ENCODE measurements around the gene FHIT.

FHIT gene

DNA sequence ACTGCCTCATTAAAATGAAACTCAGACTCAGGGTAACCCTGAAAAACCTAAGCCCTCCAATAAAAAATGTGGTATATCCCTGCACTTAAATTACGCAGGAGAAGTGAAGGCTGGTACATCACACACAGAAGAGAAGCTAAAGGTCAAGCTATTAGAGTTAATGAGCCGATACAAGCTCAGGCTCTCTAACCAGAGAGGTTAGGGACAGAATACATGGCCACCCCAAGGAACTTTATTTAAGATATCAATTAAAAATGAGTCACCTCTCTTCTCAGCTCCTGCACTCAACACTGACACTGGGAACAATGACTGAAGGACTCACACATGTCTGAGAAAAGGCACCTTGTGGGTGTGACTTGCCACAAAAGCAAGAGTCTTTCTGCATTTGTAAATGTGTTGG is 1400.8 kb downstream of the FHIT start:
- in situ Hi-C loops (cut with HindIII; ENCODE audit: low pct_ligation_motif_present, low sequenced_read_pairs): no loop called here
- Histone ChIP-seq H3K36me3 (replicated peaks) (no peaks in the 10 kb centered on the region), H3K4me3 (ENCODE audit: low read depth, low read length) (no peak overlapping the region), H3K27me3 (replicated peaks) (no peaks in the 10 kb centered on the region), H3K27ac (no peak overlapping the region)
- no peak for DNase-seq
- TF ChIP-seq, protein P1, sequence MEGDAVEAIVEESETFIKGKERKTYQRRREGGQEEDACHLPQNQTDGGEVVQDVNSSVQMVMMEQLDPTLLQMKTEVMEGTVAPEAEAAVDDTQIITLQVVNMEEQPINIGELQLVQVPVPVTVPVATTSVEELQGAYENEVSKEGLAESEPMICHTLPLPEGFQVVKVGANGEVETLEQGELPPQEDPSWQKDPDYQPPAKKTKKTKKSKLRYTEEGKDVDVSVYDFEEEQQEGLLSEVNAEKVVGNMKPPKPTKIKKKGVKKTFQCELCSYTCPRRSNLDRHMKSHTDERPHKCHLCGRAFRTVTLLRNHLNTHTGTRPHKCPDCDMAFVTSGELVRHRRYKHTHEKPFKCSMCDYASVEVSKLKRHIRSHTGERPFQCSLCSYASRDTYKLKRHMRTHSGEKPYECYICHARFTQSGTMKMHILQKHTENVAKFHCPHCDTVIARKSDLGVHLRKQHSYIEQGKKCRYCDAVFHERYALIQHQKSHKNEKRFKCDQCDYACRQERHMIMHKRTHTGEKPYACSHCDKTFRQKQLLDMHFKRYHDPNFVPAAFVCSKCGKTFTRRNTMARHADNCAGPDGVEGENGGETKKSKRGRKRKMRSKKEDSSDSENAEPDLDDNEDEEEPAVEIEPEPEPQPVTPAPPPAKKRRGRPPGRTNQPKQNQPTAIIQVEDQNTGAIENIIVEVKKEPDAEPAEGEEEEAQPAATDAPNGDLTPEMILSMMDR (IDR thresholded peaks at IDR 0.05; ENCODE audit: low read depth, low read length, missing control alignments): no peak

DNA sequence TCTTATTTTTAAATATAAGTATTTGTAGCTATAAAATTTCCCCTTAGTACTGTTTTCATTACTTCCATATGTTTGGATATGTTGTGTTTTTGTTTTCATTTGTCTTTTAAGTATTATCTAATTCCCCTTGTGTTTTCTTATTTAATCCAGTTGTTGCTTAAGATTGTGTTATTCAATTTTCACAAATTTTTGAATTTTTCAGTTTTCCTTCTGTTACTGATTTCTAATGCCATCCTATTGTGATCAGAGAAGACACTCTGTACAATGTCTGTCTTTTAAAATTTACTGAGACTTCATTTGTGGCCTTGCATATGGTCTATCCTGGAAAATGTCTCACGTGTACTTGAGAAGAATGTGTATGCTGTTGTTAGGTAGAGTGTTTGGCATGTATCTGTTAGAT is 1405.9 kb downstream of the FHIT start:
- no peak for DNase-seq
- Histone ChIP-seq H3K4me3 (ENCODE audit: low read depth, low read length) (no peak overlapping the region), H3K27me3 (replicated peaks) (no peaks in the 10 kb centered on the region), H3K36me3 (replicated peaks) (no peaks in the 10 kb centered on the region), H3K27ac (no peak overlapping the region)
- in situ Hi-C loops (cut with HindIII; ENCODE audit: low pct_ligation_motif_present, low sequenced_read_pairs): no loop called here
- TF ChIP-seq, protein P1 (IDR thresholded peaks at IDR 0.05; ENCODE audit: low read depth, low read length, missing control alignments): no peak

DNA sequence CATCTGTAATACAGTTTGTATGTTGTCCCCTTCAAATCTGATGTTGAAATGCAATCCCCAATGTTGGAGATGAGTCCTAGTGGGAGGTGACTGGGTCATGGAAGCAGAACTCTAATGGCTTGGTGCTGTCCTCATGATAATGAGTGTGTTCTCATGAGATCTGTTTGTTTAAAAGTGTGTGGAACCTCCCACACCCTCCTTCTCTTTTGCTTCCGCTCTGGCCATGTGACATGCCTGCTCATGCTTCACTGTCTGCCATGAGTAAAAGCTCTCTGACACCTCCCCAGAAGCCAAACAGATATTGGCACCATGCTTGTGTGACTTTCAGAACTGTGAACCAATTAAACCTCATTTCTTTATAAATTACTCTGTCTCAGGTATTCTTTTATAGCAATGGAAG is 1407.4 kb downstream of the FHIT start:
- Histone ChIP-seq H3K27ac (no peak overlapping the region), H3K4me3 (ENCODE audit: low read depth, low read length) (no peak overlapping the region), H3K27me3 (replicated peaks) (no peaks in the 10 kb centered on the region), H3K36me3 (replicated peaks) (no peaks in the 10 kb centered on the region)
- no peak for DNase-seq
- in situ Hi-C loops (cut with HindIII; ENCODE audit: low pct_ligation_motif_present, low sequenced_read_pairs): no loop called here
- TF ChIP-seq, protein P1 (IDR thresholded peaks at IDR 0.05; ENCODE audit: low read depth, low read length, missing control alignments): no peak

DNA sequence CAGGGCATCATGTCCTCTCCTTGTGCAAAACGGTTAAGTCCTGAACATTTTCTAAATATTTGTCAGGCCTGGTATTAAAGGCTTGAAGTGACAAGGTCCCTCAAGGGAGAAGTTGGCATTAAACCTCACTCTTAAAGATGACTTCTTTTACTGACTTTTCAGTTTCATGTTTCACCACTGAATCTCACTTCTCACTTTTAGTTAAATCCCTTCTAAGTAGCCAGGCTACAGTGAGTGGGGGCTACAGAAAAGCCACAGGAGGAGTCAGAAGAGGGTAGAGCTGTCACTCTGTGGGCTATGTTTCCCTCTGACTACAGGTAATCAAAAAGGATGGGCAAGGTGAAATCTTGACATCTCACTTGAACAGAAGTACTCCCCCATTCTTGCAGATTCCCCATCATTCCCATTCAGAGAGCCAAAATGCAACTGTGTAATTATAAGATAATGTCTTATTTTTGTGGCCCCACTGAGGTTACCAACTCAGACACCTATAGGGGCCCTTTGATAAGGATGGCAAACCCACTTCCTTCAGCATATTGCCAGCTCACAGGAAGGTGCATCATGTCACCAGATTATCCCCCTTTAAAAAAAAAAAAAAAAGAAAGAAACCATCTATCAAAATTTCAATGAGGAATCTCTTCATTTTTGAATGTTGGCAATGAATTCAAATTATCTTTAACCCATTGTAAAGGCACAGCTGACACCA is 1411.3 kb downstream of the FHIT start:
- no peak overlapping the region for H3K4me3 ChIP-seq (ENCODE audit: low read depth, low read length)
- TF ChIP-seq, protein P1 (IDR thresholded peaks at IDR 0.05; ENCODE audit: low read depth, low read length, missing control alignments): no peak
- no peaks in the 10 kb centered on the region for H3K27me3 ChIP-seq (replicated peaks)
- DNase-seq: no peak
- in situ Hi-C loops (cut with HindIII; ENCODE audit: low pct_ligation_motif_present, low sequenced_read_pairs): no loop called here
- H3K36me3 ChIP-seq (replicated peaks): no peaks in the 10 kb centered on the region
- H3K27ac ChIP-seq: no peak overlapping the region

DNA sequence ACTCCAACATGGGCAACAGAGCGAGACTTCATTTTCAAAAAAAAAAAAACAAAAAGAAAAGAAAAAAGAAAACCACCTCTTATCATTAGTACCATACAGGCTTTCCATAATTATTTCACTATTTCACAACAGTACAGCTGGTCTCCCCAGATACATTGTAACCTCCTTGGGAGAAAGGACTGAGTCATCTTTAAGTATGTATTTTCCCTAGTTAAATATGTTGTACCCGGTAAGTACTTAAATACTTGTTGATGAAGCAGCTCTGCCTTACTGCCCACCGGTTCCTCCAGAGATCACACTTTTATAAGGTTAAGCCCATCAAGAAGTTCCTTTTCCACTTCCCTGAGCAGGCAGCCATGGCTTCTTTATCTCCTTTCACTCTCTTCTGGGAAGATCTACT is 1412.0 kb downstream of the FHIT start:
- Histone ChIP-seq H3K27ac (no peak overlapping the region), H3K27me3 (replicated peaks) (no peaks in the 10 kb centered on the region), H3K36me3 (replicated peaks) (no peaks in the 10 kb centered on the region), H3K4me3 (ENCODE audit: low read depth, low read length) (no peak overlapping the region)
- TF ChIP-seq, protein P1 (IDR thresholded peaks at IDR 0.05; ENCODE audit: low read depth, low read length, missing control alignments): no peak
- DNase-seq: peak; percentile 18
- in situ Hi-C loops (cut with HindIII; ENCODE audit: low pct_ligation_motif_present, low sequenced_read_pairs): no loop called here

DNA sequence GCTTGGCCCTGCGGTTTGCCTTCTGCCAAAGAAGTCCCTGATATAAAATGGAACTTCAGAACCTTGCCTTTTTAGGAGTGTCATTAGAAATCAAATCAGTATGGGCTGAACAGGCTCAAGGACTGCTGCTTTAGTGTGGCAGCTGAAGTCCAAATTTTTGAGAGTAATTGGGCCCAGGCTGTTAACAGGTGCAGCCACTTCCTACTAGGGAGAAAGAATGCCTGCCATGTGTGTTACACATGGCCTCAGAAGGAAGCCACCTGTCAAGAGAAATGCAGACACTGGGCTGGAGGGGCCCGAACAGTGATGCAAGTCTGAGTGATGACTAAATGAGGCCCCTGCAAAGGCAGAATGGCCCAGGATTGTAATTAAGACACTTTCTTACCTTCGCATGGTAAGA is 1414.7 kb downstream of the FHIT start:
- in situ Hi-C loops (cut with HindIII; ENCODE audit: low pct_ligation_motif_present, low sequenced_read_pairs): no loop called here

More for the DNA sequence above, 1414.7 kb downstream of the FHIT start:
- TF ChIP-seq, protein P1 (IDR thresholded peaks at IDR 0.05; ENCODE audit: low read depth, low read length, missing control alignments): no peak
- Histone ChIP-seq H3K36me3 (replicated peaks) (no peaks in the 10 kb centered on the region), H3K4me3 (ENCODE audit: low read depth, low read length) (no peak overlapping the region), H3K27ac (no peak overlapping the region), H3K27me3 (replicated peaks) (no peaks in the 10 kb centered on the region)
- no peak for DNase-seq
